Raji (cell line): ENCODE results near the gene CDK5RAP3.

Experiments
- POLR2A ChIP-seq: IDR thresholded peaks from 2 replicates; pipeline ENCODE4 v1.6.1; 2011; ENCODE audit warnings: low read depth, low read length, control low read depth; ENCODE audit not compliant: insufficient read depth

The CDK5RAP3 gene

GRCh38 chr17:47959825-47960655 lies 10.9 kb upstream of the CDK5RAP3 start:
- no peak for TF ChIP-seq POLR2A

GRCh38 chr17:47961406-47961805 lies 9.5 kb upstream of the CDK5RAP3 start:
- no peak for TF ChIP-seq POLR2A

GRCh38 chr17:47962901-47963300 lies 8.0 kb upstream of the CDK5RAP3 start:
- no peak for TF ChIP-seq POLR2A

- TF ChIP-seq POLR2A: no peak
These were observed 6.1 kb upstream of the CDK5RAP3 start for GRCh38 chr17:47964856-47965255.

GRCh38 chr17:47966079-47966519 lies 4.8 kb upstream of the CDK5RAP3 start:
- no peak for TF ChIP-seq POLR2A

- no peak for TF ChIP-seq POLR2A
These were observed 3.2 kb upstream of the CDK5RAP3 start for GRCh38 chr17:47967607-47968252.

GRCh38 chr17:47968836-47969235 lies 2.1 kb upstream of the CDK5RAP3 start:
- TF ChIP-seq POLR2A: no peak

- no peak for TF ChIP-seq POLR2A
These were observed 786 bp upstream of the CDK5RAP3 start for GRCh38 chr17:47969930-47970724.

GRCh38 chr17:47973541-47973940 lies 2.6 kb downstream of the CDK5RAP3 start:
- TF ChIP-seq POLR2A: no peak

GRCh38 chr17:47975189-47975822 lies 4.4 kb downstream of the CDK5RAP3 start:
- no peak for TF ChIP-seq POLR2A

- TF ChIP-seq POLR2A: no peak
These were observed 4.9 kb downstream of the CDK5RAP3 start for GRCh38 chr17:47975823-47976205.

- no peak for TF ChIP-seq POLR2A
These were observed 7.4 kb downstream of the CDK5RAP3 start for GRCh38 chr17:47978324-47978723.

GRCh38 chr17:47980541-47980940 lies 9.6 kb downstream of the CDK5RAP3 start:
- TF ChIP-seq POLR2A: no peak

GRCh38 chr17:47981462-47981861 lies 10.5 kb downstream of the CDK5RAP3 start:
- TF ChIP-seq POLR2A: no peak

- no peak for TF ChIP-seq POLR2A
These were observed 11.2 kb downstream of the CDK5RAP3 start for GRCh38 chr17:47982091-47982617.
